ENCODE data around the gene PDE3B.
"Not testable (repeated sequence)": the region's sequence is repeated elsewhere in the genome, so short reads cannot be mapped to it uniquely, and the experiment has no call there.

PDE3B gene

GRCh38 chr11:14740539-14740938 lies 96.9 kb downstream of the PDE3B start:
- intact Hi-C loops (cut with DNase I); DNase-seq: not testable (repeated sequence)

- intact Hi-C loops (cut with DNase I) = no loop called here
- no peak for DNase-seq
These were observed 97.6 kb downstream of the PDE3B start for GRCh38 chr11:14741195-14741594.

GRCh38 chr11:14742849-14743559 lies 99.4 kb downstream of the PDE3B start:
- DNase-seq = peak in 1 of 10 donors; percentile 52
- intact Hi-C loops (cut with DNase I) = no loop called here

- intact Hi-C loops (cut with DNase I) = not testable (repeated sequence)
- DNase-seq = peak in 1 of 10 donors; percentile 20
These were observed 100.1 kb downstream of the PDE3B start for GRCh38 chr11:14743667-14744066.

GRCh38 chr11:14746857-14747395 lies 103.3 kb downstream of the PDE3B start:
- intact Hi-C loops (cut with DNase I) = no loop called here
- DNase-seq = peak in 1 of 10 donors; percentile 45

GRCh38 chr11:14748090-14748489 lies 104.5 kb downstream of the PDE3B start:
- intact Hi-C loops (cut with DNase I) = no loop called here
- DNase-seq = no peak

GRCh38 chr11:14750911-14751310 lies 107.3 kb downstream of the PDE3B start:
- intact Hi-C loops (cut with DNase I) = no loop called here
- DNase-seq = no peak

- intact Hi-C loops (cut with DNase I) = no loop called here
- DNase-seq = no peak
These were observed 108.4 kb downstream of the PDE3B start for GRCh38 chr11:14751975-14752407.

GRCh38 chr11:14755140-14755539 lies 111.5 kb downstream of the PDE3B start:
- no peak for DNase-seq
- intact Hi-C loops (cut with DNase I) = no loop called here

- no peak for DNase-seq
- intact Hi-C loops (cut with DNase I) = no loop called here
These were observed 112.7 kb downstream of the PDE3B start for GRCh38 chr11:14756349-14756748.

GRCh38 chr11:14759300-14760012 lies 115.9 kb downstream of the PDE3B start:
- DNase-seq; intact Hi-C loops (cut with DNase I): not testable (repeated sequence)

- intact Hi-C loops (cut with DNase I) = no loop called here
- no peak for DNase-seq
These were observed 120.6 kb downstream of the PDE3B start for GRCh38 chr11:14764179-14764578.

- no peak for DNase-seq
- intact Hi-C loops (cut with DNase I) = no loop called here
These were observed 121.2 kb downstream of the PDE3B start for GRCh38 chr11:14764579-14765527.

GRCh38 chr11:14766585-14766984 lies 123.0 kb downstream of the PDE3B start:
- DNase-seq = no peak
- intact Hi-C loops (cut with DNase I) = no loop called here

- intact Hi-C loops (cut with DNase I) = no loop called here
- no peak for DNase-seq
These were observed 125.1 kb downstream of the PDE3B start for GRCh38 chr11:14768526-14769188.

GRCh38 chr11:14773755-14774154 lies 130.2 kb downstream of the PDE3B start:
- DNase-seq = no peak
- intact Hi-C loops (cut with DNase I) = no loop called here

GRCh38 chr11:14774721-14775120 lies 131.1 kb downstream of the PDE3B start:
- intact Hi-C loops (cut with DNase I) = no loop called here
- DNase-seq = no peak

- intact Hi-C loops (cut with DNase I) = no loop called here
- DNase-seq = no peak
These were observed 132.3 kb downstream of the PDE3B start for GRCh38 chr11:14775897-14776296.

- DNase-seq; intact Hi-C loops (cut with DNase I): not testable (repeated sequence)
These were observed 134.9 kb downstream of the PDE3B start for GRCh38 chr11:14778460-14778859.

GRCh38 chr11:14783788-14784187 lies 140.2 kb downstream of the PDE3B start:
- intact Hi-C loops (cut with DNase I) = no loop called here
- DNase-seq = no peak
